GM18873 (cell line): ENCODE data around the gene ARL6IP5.

Experiments
- ATAC-seq: cut with Tn5 transposase; IDR thresholded peaks from one replicate; pipeline ENCODE4 v1.9.1; 2021; ENCODE audit warnings: mild to moderate bottlenecking, moderate library complexity, moderate number of reproducible peaks; ENCODE audit not compliant: unreplicated experiment, low FRiP score

The ARL6IP5 gene

DNA sequence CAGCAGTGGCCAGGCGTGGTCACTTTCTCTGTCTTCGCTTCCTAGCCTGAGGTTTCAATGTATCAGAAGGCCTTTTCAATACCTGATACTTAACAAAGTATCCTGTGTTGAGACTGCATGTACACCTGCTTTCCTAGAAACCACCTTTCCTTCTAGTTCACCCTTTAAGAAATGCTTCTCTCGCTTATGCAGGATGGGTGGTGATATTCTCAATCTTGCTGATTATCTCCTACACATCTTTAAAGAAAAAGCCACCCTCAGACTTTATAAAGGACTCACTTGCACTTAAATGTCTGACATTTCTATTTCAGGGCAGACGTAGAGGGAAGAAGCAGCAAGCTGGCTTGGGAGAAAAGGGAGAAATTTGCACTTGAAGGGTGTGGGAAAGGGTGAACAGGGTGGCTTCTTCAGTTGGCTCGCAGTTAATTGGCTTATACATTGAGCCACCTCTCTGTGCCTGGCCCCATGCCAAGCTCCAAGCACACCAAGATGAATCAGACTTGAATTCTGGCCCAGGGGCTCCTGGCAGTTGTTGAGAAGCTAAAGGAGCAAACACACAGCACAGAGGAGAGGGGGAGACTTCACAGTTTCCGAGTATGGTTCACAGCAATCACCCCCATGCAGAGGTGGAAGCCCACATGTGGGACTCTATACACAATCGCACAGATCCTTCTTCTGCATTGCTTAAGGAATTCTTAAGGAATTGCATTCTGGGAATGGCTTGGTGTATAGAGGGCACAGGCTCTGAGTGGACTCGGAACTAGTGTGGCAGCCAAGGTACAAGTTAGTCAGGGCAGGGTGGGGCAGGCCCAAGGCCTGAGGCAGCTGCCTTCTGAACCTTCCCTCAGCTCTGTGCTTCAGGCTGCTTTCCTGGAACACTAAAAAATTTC, 1.3 kb downstream of the ARL6IP5 start:
- no peak for ATAC-seq

GRCh38 chr3:69087030-69087791, 2.5 kb downstream of the ARL6IP5 start:
- no peak for ATAC-seq

GRCh38 chr3:69088063-69088462, 3.3 kb downstream of the ARL6IP5 start:
- peak; percentile 25 for ATAC-seq

DNA sequence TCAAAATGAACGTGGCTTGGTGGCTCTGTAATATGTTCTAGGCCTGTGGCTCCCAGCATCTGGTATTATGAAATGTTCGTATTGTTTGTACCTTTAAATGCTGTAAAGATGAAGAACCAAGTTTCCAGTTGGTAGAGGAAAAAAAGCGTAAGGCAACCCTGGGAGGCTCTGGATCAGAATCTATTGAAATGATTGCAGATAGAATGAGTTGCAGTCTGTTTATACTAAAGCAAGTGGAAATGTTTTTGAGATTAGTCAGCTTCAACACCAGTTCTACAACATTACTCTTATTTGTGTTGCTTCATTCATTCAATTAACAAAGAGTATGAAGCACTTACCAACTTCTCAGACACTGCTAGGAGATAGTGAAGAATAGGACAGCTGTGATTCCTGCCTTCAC, 5.3 kb downstream of the ARL6IP5 start:
- no peak for ATAC-seq

- ATAC-seq = no peak
These were observed 6.8 kb downstream of the ARL6IP5 start for GRCh38 chr3:69091389-69092029.

GRCh38 chr3:69092030-69092516, 7.3 kb downstream of the ARL6IP5 start:
- peak; percentile 77 for ATAC-seq

DNA sequence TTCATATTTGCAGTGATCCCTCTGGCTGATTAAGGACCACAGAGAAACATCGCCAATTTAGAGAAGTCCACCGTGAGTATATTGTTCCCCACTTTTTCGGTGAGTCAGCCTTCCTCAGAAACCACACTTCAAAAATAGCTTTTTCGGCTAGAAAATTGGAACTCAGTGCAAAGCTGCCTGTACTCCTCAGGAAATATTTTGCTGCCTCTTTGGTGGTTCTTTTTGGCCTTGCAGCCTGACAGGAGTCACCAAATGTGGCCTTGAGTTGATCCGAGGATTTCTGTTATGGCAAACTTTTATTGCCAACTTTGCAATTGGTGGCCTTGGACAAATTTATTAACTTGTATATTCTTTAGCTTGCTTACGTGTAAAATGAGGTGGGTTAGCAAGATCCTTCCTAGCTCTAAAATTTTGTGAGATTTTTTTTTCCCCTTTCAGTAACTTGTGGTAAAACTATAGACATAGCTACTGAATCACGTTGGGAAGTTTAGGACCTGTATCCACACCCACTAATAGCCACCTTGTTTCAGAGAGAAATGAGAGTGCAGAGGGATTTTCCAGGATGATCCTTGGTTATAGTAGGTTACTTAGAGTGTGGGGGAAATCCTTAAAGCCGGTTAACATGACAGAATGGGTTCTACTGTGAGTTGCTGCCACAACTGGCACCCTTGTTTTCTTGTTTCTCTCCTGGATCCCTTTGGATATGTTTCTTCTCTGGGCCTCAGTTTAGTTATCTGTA, 9.9 kb downstream of the ARL6IP5 start:
- no peak for ATAC-seq

DNA sequence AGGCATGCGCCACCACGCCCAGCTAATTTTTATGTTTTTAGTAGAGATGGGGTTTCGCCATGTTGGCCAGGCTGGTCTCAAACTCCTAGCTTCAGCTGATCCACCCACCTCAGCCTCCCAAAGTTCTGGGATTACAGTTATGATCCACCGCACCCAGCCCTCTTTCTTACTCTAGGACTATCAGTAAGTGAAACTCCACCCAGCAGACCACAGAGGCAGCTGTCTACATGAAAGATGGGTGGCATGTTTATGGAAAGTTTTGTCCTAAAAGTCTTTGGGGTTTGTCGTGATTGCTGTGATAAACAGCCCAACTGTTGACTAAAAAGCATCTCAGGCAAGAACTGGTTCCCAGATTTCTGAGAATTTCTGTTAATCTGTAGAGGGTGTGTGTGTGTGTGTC, 10.9 kb downstream of the ARL6IP5 start:
- ATAC-seq = no peak

GRCh38 chr3:69096299-69096698, 11.6 kb downstream of the ARL6IP5 start:
- no peak for ATAC-seq

DNA sequence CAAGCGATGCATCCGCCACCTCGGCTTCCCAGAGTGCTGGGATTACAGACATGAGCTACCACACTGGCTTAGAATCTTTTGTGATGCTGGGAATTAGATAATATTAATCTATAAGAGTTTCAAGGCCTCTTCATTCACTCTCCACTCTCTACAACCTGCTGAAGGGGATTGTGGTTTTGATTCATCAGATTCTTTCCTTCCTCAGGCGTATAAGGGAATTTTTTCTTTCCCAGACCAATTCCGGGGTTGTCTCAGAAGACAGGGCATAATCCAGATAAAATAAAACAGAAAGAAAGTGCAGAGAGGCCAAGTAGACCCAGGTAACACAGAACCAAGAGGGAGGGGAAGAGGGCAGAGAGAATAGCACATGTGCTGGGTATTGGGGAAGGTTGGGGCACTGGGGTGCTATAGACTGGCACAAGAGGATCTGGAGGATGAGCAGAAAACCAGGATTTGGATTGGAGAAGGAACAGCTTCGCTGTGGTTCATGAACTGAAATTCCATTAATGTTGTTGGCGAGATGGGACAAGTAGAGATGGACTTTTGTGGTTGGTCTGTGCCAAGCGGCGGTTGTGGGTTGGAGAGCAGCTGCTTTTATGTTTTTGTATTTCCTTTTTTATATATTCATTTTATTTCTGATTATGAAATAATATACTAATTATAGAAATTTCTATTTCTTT, 12.8 kb downstream of the ARL6IP5 start:
- no peak for ATAC-seq

DNA sequence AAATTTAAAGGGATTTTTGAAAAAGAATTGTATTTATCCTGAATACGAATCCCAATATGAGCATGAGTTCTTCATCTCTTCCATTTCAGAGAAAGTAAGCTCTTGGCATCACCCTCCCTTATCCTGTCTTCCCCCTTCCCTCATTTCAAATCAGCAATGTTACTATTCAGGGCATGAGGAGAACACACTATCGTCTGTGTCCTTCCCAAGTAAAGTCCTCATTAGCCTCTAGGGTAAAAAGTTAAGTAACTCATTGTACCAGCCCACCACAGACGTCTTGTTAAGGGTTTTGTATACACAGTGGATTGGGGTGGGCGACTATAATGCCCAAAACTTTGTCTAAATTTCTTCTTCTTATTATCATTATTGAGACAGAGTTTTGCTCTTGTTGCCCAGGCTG, 14.8 kb downstream of the ARL6IP5 start:
- no peak for ATAC-seq

DNA sequence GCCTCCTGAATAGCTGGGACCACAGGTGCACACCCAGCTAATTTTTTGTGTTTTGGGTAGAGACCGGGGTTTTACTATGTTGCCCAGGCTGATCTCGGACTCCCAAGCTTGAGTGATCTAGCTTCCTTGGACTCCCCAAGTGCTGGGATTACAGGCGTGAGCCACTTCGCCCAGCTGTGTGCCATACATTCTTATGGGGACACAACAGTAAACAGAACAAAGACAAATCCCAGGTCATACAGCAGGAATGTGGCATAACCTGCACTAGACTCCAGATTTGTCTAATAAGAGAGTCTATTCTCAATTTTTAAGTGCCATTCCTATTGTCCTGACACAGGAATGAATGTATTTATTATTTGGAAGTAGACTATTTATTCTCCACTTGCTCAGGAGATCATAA, 17.6 kb downstream of the ARL6IP5 start:
- ATAC-seq = no peak

DNA sequence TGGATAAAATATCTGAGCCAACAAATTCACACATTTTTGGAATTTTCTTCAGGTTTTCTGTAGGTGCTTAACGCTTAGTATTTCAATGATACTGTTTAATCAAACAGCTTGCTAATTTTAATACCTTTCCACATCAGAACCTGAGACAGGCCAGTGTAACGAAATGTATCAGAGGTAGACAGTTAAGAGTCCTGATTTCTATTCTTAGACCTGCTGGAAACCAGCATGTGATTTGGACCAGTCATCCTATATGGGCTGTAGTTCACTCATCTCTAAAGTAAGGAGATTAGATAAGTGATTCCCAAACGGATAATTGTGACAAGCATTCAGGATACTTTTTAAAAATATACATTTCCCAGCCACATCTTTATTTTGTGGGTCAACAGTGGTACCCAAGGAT, 18.4 kb downstream of the ARL6IP5 start:
- ATAC-seq = no peak

DNA sequence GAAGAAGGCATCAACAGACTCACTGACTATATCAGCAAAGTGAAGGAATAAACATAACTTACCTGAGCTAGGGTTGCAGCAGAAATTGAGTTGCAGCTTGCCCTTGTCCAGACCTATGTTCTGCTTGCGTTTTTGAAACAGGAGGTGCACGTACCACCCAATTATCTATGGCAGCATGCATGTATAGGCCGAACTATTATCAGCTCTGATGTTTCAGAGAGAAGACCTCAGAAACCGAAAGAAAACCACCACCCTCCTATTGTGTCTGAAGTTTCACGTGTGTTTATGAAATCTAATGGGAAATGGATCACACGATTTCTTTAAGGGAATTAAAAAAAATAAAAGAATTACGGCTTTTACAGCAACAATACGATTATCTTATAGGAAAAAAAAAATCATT, 19.8 kb downstream of the ARL6IP5 start:
- ATAC-seq = no peak

GRCh38 chr3:69105320-69105719, 20.6 kb downstream of the ARL6IP5 start:
- ATAC-seq = no peak

GRCh38 chr3:69107841-69108240, 23.1 kb downstream of the ARL6IP5 start:
- no peak for ATAC-seq

- ATAC-seq = no peak
These were observed 24.1 kb downstream of the ARL6IP5 start for GRCh38 chr3:69108811-69109210.

DNA sequence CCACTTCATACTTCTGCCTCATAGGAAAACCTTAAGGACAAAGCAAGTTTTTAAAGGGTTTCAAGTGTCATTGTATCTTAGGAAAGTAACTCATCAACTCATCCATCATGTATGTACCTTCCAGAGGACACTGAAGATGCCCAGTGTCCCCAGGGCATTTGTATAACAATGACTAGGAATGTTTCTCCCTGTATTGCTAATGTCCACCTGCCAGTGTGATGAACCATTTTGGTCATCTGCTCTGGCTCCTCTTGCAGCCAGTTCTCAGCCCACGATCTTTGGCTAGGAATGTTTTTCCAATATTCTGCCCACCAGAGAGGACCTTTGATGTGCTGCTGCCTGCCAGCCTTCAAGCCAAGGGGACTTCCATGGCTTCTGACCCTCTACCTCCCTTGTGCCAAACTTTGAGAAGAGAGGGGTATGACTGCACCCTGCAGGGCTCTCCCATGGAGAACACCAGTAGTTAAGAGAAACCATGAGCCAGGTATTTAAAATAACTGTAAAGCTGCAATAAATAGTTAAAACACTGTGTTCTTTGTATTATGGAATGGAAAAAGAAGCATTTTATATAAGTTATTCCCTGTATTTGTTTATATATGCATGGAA, 26.3 kb downstream of the ARL6IP5 start:
- no peak for ATAC-seq

- no peak for ATAC-seq
These were observed 28.8 kb downstream of the ARL6IP5 start for GRCh38 chr3:69113536-69113935.
